Ishikawa (cell line): Measurements from ENCODE around the gene STAG1.

Experiments used
- CREB1 ChIP-seq: IDR thresholded peaks from 2 replicates; pipeline ENCODE4 v1.6.1; 2012; ENCODE audit warnings: low read depth
- FOXM1 ChIP-seq: IDR thresholded peaks from 2 replicates; pipeline ENCODE4 v1.6.1; 2012; ENCODE audit warnings: low read depth, borderline replicate concordance
- MAX ChIP-seq: IDR thresholded peaks from 2 replicates; pipeline ENCODE4 v1.6.1; 2012
- RAD21 ChIP-seq: IDR thresholded peaks from 2 replicates; pipeline ENCODE4 v1.6.1; 2012; ENCODE audit warnings: low read depth
- REST ChIP-seq: IDR thresholded peaks from 2 replicates; pipeline ENCODE4 v1.6.1; 2012; ENCODE audit warnings: low read depth, mild to moderate bottlenecking
- TAF1 ChIP-seq: IDR thresholded peaks from 2 replicates; pipeline ENCODE4 v1.6.1; 2012; ENCODE audit warnings: low read depth, mild to moderate bottlenecking
- TEAD4 ChIP-seq: IDR thresholded peaks from 2 replicates; pipeline ENCODE4 v1.6.1; 2012
- YY1 ChIP-seq: IDR thresholded peaks from 2 replicates; pipeline ENCODE4 v1.6.1; 2012; ENCODE audit warnings: low read depth

GRCh38 chr3:136634821-136635220 is 117.4 kb downstream of the STAG1 start:
- no peak for TF ChIP-seq CREB1
- no peak for TF ChIP-seq RAD21
- no peak for TF ChIP-seq TAF1
- no peak for TF ChIP-seq YY1
- TF ChIP-seq MAX, result no peak
- TF ChIP-seq FOXM1, result no peak
- no peak for TF ChIP-seq TEAD4
- TF ChIP-seq REST, result no peak
